Thoracic aorta (tissue), 2 donors: Measurements from ENCODE around the gene MAGEC1. TPM values are rescaled to one million over a fixed set of nuclear protein-coding genes. Genes with fewer than 3 reads are reported as not detected.
"Not testable (repeated sequence)": the region's sequence is repeated elsewhere in the genome, so short reads cannot be mapped to it uniquely, and the experiment has no call there.

Source experiments
- ATAC-seq: fragments of 150-250 bp; one replicate; pipeline ENCODE4 v1.8.0; 2017; ENCODE audit warnings: low read depth; ENCODE audit not compliant: insufficient number of reproducible peaks, low FRiP score
- DNase-seq: peaks from one replicate; pipeline ENCODE4 v3.0.0-alpha.2; 2020; ENCODE audit warnings: low spot score
- H3K27ac ChIP-seq, 2 donors: fragments of 200-600 bp; sonication (generic); 1 replicate in 1 of 2; 2 replicates in 1 of 2; pipeline ENCODE4 v1.5.1; 2016; ENCODE audit warnings: mild to moderate bottlenecking in 2 of 2, moderate library complexity in 2 of 2
- H3K27me3 ChIP-seq: fragments of 200-600 bp; sonication (generic); replicated peaks from 2 replicates; pipeline ENCODE4 v1.6.0; 2016; ENCODE audit warnings: mild to moderate bottlenecking; ENCODE audit not compliant: insufficient read depth
- H3K36me3 ChIP-seq: fragments of 200-600 bp; sonication (generic); one replicate; pipeline ENCODE4 v1.5.1; 2016
- H3K4me1 ChIP-seq, 2 donors: fragments of 200-600 bp; sonication (generic); 1 replicate in 1 of 2; 2 replicates in 1 of 2; pipeline versions ENCODE4 v1.5.1 to v1.6.0; 2016; ENCODE audit warnings: low read depth in 2 of 2, mild to moderate bottlenecking in 1 of 2; ENCODE audit not compliant: control insufficient read depth in 1 of 2
- H3K4me3 ChIP-seq: fragments of 200-600 bp; sonication (generic); 2 replicates; pipeline ENCODE4 v1.5.1; 2016; ENCODE audit warnings: mild to moderate bottlenecking
- H3K9me3 ChIP-seq: fragments of 200-600 bp; sonication (generic); 2 replicates; pipeline ENCODE4 v1.5.1; 2016
- total RNA-seq, 2 donors: library from RNA; depleted of rRNA; stranded (reverse); fragments of >200 nt; gene quantifications; one replicate each; pipeline versions ENCODE4 v1.1.0 to v1.2.3, GENCODE V29; 2016
- TF ChIP-seq, protein P1 (sequence below): fragments of 200-600 bp; sonication (generic); IDR thresholded peaks from one replicate; pipeline ENCODE4 v1.5.1; 2019; ENCODE audit warnings: antibody characterized with exemption

MAGEC1 gene, protein sequence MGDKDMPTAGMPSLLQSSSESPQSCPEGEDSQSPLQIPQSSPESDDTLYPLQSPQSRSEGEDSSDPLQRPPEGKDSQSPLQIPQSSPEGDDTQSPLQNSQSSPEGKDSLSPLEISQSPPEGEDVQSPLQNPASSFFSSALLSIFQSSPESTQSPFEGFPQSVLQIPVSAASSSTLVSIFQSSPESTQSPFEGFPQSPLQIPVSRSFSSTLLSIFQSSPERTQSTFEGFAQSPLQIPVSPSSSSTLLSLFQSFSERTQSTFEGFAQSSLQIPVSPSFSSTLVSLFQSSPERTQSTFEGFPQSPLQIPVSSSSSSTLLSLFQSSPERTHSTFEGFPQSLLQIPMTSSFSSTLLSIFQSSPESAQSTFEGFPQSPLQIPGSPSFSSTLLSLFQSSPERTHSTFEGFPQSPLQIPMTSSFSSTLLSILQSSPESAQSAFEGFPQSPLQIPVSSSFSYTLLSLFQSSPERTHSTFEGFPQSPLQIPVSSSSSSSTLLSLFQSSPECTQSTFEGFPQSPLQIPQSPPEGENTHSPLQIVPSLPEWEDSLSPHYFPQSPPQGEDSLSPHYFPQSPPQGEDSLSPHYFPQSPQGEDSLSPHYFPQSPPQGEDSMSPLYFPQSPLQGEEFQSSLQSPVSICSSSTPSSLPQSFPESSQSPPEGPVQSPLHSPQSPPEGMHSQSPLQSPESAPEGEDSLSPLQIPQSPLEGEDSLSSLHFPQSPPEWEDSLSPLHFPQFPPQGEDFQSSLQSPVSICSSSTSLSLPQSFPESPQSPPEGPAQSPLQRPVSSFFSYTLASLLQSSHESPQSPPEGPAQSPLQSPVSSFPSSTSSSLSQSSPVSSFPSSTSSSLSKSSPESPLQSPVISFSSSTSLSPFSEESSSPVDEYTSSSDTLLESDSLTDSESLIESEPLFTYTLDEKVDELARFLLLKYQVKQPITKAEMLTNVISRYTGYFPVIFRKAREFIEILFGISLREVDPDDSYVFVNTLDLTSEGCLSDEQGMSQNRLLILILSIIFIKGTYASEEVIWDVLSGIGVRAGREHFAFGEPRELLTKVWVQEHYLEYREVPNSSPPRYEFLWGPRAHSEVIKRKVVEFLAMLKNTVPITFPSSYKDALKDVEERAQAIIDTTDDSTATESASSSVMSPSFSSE
- not detected for total RNA-seq

DNA sequence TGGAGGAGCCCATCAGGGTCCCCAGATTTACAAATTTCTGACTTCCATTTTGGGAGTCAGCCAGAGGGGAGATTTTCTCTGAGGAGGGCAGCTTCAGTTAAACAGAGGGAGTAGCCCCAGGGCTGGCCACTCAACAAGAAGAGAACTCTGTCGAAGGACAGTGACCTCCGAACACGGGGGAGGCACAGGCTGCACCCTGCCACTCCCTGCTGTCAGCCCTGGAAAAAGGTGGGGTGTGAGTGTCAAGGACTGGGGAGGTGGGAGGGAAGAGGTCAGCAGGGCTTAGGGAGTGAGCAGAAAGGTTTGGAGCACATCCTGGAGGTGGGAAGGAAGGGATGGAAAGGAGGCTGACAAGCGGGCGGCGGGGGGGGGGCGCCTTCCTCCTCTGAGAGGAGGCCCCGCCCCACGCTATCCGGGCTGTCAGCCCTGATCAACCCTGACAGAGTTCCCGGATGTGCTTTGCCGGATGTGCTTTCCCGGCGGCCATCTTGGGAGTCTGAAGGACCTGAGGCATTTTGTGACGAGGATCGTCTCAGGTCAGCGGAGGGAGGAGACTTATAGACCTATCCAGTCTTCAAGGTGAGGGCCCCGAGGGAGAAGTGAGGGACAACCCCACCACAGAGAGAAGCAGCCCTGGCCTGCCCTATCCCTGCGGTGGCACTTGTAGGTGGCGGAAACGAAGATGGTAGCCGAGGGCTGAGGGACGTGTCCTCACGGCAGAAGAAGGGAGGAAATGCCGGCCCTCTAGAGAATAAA, at the start of gene MAGEC1:
TSS of gene MAGEC1 (plus strand) at position 495 of the 756 bp plus-strand sequence. CDS start 1,179 bp downstream, outside the sequence.
- no peaks in the 10 kb centered on the region for H3K4me1 ChIP-seq
- no peaks in the 10 kb centered on the region for H3K9me3 ChIP-seq
- ATAC-seq (no peak), DNase-seq (no peak)
- TF ChIP-seq, protein P1, sequence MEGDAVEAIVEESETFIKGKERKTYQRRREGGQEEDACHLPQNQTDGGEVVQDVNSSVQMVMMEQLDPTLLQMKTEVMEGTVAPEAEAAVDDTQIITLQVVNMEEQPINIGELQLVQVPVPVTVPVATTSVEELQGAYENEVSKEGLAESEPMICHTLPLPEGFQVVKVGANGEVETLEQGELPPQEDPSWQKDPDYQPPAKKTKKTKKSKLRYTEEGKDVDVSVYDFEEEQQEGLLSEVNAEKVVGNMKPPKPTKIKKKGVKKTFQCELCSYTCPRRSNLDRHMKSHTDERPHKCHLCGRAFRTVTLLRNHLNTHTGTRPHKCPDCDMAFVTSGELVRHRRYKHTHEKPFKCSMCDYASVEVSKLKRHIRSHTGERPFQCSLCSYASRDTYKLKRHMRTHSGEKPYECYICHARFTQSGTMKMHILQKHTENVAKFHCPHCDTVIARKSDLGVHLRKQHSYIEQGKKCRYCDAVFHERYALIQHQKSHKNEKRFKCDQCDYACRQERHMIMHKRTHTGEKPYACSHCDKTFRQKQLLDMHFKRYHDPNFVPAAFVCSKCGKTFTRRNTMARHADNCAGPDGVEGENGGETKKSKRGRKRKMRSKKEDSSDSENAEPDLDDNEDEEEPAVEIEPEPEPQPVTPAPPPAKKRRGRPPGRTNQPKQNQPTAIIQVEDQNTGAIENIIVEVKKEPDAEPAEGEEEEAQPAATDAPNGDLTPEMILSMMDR = no peak
- H3K36me3 ChIP-seq = no peaks in the 10 kb centered on the region
- H3K27me3 ChIP-seq = no peaks in the 10 kb centered on the region
- H3K27ac ChIP-seq = no peak within 1 kb of the TSS
- H3K4me3 ChIP-seq = no peak within 1 kb of the TSS

DNA sequence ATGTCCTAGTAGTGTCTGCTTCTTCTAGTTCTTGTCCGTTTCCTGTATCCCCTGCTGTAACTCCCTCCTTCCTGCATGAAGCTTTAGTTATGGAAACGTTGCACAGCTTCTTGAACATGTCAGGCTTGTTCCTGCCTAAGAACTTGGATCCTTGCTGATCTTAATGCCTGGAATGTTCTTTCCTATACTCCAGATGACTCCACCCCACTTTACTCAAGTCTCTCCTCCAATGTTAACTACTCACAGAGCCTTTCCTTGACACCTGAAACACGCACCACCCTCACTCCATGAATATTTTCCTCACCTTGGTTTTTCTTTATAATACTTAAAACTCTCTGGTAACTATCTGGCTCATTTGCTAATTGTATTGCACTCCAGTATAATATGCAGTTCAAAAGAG, 46.2 kb upstream of the MAGEC1 start:
- H3K9me3 ChIP-seq = no peaks in the 10 kb centered on the region
- TF ChIP-seq, protein P1 = no peak
- DNase-seq (no peak), ATAC-seq (no peak)
- no peak overlapping the region for H3K4me3 ChIP-seq
- H3K4me1 ChIP-seq = no peaks in the 10 kb centered on the region
- no peaks in the 10 kb centered on the region for H3K36me3 ChIP-seq
- H3K27me3 ChIP-seq = no peaks in the 10 kb centered on the region
- no peak overlapping the region for H3K27ac ChIP-seq

DNA sequence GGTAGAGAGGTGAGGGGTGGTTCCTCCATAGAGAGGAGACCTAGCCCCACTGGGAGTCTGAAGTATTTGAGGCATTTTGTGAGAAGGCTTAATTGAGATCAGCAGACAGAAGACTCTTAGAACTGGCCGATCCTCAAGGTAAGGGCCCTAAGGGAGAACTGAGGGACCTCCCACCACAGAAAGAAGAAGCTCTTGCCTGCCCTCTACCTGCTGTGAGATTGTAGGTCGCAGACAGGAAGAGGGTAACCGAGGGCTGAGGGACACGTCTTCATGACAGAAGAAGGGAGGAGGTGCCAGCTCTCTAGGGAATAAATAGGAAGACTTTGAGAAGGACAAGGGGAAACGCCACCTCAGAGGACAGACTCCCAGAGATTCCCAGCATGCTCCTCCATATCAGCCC, 24.1 kb upstream of the MAGEC1 start:
- Histone ChIP-seq H3K27ac (no peak overlapping the region), H3K9me3 (no peaks in the 10 kb centered on the region), H3K4me1 (no peaks in the 10 kb centered on the region), H3K4me3 (no peak overlapping the region), H3K27me3 (no peaks in the 10 kb centered on the region), H3K36me3 (no peaks in the 10 kb centered on the region)
- DNase-seq (no peak), ATAC-seq (no peak)
- TF ChIP-seq, protein P1 = no peak

DNA sequence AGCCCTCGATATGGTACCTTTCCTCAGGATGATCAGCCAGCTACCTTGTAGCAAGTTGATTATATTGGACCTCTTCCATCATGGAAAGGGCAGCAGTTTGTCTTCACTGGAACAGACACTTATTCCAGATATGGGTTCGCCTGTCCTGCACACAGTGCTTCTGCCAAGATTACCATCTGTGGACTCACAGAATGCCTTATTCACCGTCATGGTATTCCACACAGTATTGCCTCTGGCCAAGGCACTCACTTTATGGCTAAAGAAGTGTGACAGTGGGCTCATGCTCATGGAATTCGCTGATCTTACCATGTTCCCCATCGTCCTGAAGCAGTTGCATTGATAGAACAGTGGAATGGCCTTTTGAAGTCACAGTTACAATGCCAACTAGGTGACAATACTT, 14.9 kb upstream of the MAGEC1 start:
- not testable (repeated sequence) for ATAC-seq, H3K9me3 ChIP-seq, H3K4me3 ChIP-seq, H3K27ac ChIP-seq, H3K4me1 ChIP-seq, H3K27me3 ChIP-seq, H3K36me3 ChIP-seq, DNase-seq

DNA sequence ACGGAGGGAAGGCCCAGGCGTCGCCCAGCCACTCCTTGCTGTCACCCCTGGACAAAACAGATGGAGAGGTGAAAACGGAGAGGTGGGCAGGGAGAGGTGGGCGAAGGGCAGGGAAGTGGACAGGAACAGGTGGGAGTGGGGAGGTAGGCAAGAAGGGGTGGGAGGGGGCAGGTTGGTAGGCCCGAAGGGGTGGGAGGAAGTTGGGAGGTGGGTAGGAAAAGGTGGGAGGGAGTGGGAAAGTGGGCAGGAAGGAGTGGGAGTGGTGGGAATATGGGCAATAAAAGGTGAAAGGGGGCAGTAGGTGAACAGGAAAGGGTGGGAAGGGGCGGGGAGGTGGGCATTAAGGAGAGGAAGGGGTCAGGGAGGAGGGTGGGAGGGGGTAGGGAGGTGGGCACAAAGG, 9.0 kb upstream of the MAGEC1 start:
- no peak overlapping the region for H3K4me3 ChIP-seq

More for the DNA sequence above, 9.0 kb upstream of the MAGEC1 start:
- TF ChIP-seq, protein P1 = no peak
- Histone ChIP-seq H3K36me3 (no peaks in the 10 kb centered on the region), H3K27me3 (no peaks in the 10 kb centered on the region), H3K9me3 (no peaks in the 10 kb centered on the region), H3K27ac (no peak overlapping the region), H3K4me1 (no peaks in the 10 kb centered on the region)
- ATAC-seq (no peak), DNase-seq (no peak)
